Uterus (tissue), 2 donors: ENCODE measurements around the gene EIF2A.

Experiments used
- CTCF ChIP-seq, 4 experiments: fragments of 200-600 bp in 2 of 4; fragments of 450-650 bp in 2 of 4; sonication (generic) in 2 of 4; IDR thresholded peaks; one replicate each; pipeline ENCODE4 v1.5.1; 2016 to 2019; ENCODE audit warnings: antibody characterized with exemption in 4 of 4, mild to moderate bottlenecking in 2 of 4, moderate library complexity in 1 of 4
- POLR2A ChIP-seq, 2 donors: fragments of 450-650 bp; IDR thresholded peaks; one replicate each; pipeline ENCODE4 v1.6.1; 2016; ENCODE audit warnings: antibody characterized with exemption in 2 of 2, mild to moderate bottlenecking in 1 of 2, moderate library complexity in 1 of 2

GRCh38 chr3:150602426-150603152 lies 56.0 kb downstream of the EIF2A start:
- TF ChIP-seq CTCF (IDR thresholded peaks at IDR 0.05) = no peak
- no peak for TF ChIP-seq POLR2A (IDR thresholded peaks at IDR 0.05)
